CMK (cell line): ENCODE data around the gene EDAR.

ENCODE experiments used
- DNase-seq: peaks from one replicate; pipeline ENCODE4 v3.0.0-alpha.2; 2010; ENCODE audit warnings: low read depth

The EDAR gene

GRCh38 chr2:108908713-108909070 is 80.3 kb downstream of the EDAR start:
- DNase-seq = no peak

DNA sequence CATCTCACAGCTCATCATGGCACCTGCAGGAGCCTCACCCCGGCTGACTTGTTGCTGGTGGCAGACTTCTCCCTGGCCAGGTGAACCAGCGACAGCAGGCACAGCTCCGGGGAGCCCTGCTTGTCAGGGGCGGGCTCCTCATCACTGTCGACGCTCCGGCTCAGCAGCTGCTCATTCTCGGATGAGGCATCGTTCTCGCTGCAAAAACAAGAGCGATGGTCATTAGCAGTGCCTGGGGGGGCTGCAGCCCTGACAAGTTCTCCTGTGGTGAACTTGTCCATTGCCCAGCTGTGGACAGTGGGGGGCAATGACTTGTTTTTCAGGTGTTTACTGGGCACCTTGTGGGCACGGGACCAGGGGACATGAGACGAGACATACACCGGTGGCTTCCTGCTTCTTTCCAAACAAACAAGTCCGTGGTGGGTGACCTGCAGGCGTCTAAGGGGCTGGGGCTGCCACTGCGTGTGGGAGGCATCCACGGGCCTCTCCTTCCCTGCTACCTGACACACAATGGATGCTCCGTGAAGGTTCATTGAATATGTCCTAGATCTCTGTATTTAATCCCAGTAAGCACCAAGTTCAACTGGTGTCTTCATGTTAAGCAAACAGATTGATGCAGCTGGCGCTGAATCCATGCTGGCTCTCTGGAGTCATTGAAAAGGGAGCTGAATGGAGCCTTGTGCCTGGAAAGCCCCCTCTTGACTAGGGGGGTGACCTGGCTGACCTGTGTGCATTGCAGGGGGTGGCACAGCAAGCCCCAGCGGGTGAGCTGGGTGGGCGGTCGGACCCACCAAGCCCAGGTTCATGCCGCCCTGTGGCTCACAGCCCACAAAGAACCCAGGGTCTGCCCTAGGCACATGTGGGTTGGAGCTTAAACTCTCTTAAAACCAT is 81.0 kb downstream of the EDAR start:
- no peak for DNase-seq

DNA sequence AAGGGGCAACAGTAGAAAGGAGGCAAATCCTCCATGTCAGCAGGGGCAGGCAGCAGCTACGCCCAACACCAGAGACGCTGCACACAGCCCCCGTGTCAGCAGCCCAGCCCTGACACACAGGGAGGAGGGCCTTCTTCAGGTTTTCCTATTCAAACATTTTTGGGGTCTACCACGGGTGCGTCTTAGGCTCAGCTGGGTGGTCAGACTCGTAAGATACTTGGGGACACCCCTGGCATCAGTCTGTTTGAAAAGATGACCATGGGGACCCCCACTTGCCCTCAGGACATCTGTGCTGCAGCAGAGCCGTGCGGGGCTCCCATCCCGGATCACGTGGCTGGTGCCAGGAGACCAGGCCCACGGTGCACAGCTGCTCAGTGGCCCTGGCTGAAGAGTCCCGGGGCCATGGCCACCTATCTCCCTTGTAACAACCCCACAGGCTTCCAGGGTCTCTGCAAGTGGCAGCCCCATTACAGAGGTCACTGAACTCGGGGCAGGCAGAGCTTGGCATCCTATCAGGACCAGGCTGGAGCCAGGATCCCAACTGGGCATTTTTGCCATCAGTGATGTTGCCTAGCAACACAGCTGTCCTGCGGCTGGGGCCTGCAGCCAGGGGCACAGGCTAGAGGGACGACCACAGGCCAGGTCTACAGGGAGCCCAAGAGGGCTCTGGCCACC is 82.5 kb downstream of the EDAR start:
- no peak for DNase-seq

DNA sequence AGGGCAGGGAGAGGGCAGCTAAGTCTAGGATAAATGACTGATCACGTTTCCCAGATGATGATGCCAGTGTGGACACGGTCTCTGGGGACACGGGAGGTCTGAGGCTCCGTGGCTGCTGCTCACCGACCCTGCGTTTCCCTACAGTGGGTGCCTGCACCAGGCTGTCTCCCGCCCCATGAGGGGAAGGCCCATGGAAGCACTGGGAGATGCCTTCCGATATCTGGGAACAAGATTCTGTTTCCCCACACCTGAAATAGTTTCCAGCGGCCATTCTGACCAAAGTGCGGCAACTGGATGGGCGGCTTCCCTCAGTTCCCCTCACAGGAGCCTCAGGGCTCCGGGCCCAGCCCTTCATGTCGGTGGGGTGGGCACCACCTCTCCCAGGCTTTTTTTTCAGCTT is 83.1 kb downstream of the EDAR start:
- DNase-seq = no peak

- DNase-seq = no peak
These were observed 83.8 kb downstream of the EDAR start for GRCh38 chr2:108905176-108905575.

GRCh38 chr2:108904680-108905079 is 84.3 kb downstream of the EDAR start:
- no peak for DNase-seq

- DNase-seq = no peak
These were observed 90.5 kb downstream of the EDAR start for GRCh38 chr2:108898315-108899082.

DNA sequence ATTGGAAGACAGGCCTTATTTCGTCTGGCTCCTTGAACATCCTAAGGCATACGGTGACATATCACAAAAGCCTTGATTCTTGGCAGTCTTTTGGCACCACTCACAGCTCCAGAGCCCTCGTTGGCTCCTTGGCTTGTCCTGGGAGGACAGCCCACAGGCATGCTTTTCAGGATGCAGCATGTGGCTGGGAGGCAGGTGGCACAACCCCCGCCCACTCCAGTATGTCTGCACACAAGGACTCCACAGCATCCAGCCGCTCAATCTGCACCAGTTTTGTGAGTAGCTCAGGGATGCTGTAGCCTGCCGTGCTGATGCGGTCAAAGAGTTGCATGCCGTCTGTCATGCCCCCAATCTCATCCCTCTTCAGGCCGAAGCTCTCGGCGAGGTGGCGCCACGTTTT is 92.3 kb downstream of the EDAR start:
- no peak for DNase-seq

- DNase-seq = no peak
These were observed 93.8 kb downstream of the EDAR start for GRCh38 chr2:108895188-108895587.

DNA sequence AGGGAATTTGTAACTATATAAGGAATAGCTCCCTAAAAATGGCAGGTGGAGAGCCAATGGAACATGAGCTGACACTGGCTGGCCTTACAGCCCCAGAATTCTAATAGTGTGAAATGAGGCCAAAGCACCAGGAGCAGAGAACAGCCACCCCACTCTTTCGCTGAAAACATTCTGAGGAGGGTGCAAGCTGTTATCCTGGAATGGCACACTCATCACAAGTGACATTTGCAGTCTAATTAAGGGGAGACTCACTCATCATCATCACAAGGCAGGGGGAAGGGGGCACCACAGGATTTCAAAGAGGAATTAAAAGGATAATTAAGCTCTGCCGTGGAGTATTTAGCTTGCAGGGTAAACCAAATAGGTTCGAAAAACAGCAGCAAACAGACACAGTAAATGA is 94.3 kb downstream of the EDAR start:
- no peak for DNase-seq

DNA sequence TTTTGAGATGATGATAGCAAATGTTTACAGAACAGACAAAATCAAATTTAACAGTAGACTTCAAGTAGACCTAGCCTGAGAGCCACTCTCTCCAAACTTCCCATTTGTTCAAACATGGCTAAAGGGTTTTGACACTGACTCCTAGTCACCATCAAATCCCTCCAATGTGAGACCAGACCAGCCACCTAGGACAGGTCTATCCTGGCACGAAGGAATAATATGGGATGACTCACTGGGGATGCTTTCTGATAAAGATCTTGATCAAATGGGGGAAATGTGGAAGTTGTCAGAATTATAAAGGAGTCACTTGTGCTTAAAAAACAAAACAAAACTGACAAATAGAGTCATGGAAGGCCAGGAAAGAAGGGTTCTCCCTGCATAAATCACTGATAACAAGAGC is 95.7 kb downstream of the EDAR start:
- DNase-seq = no peak

GRCh38 chr2:108889907-108890306 is 99.1 kb downstream of the EDAR start:
- no peak for DNase-seq

DNA sequence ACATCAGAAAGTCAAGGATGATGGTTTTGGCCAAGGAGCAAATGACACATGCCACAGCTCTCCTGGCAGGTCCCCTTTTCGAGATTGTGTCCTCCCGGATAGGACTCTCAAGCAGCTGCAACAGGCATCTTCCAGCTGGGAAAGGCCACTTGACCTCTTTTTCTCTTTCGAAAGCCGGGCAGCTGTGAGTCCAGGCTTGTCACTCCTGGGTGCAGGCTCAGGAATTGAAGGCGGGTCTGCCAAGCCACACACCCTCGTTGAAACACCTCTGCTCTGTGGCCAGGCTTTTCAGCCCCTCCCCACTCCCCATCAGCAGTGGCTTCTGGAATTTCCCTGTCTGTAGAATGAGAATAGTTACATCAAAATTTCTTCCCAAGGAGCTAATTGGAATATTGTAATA is 104.4 kb downstream of the EDAR start:
- no peak for DNase-seq

- no peak for DNase-seq
These were observed 110.7 kb downstream of the EDAR start for GRCh38 chr2:108878276-108878675.

GRCh38 chr2:108877506-108877905 is 111.5 kb downstream of the EDAR start:
- no peak for DNase-seq

DNA sequence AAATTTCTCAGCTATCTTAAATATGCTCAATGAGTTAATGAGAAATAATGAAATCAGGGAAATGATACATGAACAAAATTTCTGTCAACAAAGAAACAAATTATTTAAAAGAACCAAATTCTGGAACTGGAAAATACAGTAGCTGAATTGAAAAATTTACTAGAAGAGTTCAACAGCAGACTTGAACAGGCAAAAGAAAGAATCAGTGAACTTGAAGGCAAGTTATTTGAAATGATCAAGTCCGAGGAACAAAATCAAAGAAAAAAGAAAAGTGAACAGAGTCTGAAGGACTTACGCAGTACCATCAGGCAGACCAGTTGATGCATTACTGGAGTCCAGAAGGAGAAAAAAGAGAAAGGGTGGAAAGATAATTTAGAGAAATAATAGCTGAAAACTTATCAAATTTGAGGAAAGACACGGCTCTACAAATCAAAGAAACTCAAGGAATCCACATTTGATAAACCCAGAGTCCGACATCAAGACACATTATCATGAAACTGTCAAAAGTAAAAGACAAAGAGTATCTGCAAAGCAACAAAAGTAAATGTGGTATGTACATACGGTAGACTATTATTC is 118.9 kb downstream of the EDAR start:
- DNase-seq = no peak

- no peak for DNase-seq
These were observed 119.5 kb downstream of the EDAR start for GRCh38 chr2:108869542-108869941.

DNA sequence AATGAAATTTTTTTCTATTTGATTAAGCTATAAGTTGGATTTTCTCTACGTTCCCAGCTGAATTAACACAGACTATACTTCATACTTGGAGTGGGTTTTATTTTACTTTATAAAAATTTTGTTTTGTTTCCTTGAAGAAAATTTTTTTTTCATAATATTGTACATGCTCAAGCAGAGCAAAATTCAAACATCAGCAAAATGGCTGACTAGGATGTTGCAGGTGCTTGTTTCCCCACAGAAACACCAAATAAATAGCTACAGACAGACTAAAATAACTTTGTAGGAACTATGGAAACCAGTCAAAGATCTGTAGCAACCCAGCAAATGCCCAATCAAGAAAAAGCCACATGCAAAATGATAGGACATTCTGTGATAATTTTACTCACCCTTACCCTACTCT is 120.1 kb downstream of the EDAR start:
- no peak for DNase-seq

DNA sequence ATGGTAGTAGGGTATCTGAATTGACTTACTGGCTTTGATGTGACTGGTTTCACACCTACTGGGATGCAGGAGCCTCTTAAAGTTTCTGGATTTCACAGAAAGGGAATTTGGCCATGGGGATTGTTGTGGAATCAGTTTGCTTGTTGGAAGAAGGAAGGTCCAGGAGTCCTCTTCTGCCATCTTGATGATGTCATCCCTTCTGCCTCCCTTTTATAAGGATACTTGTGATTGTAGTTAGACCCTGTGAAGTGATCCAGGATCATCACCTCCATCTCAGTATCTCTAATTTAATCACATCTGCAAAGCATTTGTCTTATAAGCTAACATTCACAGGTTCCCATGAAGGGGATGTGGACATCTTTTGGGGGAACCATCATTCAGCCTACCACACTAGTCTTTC is 123.0 kb downstream of the EDAR start:
- no peak for DNase-seq

GRCh38 chr2:108858894-108859293 is 130.1 kb downstream of the EDAR start:
- no peak for DNase-seq

GRCh38 chr2:108855194-108855593 is 133.8 kb downstream of the EDAR start:
- DNase-seq = no peak

DNA sequence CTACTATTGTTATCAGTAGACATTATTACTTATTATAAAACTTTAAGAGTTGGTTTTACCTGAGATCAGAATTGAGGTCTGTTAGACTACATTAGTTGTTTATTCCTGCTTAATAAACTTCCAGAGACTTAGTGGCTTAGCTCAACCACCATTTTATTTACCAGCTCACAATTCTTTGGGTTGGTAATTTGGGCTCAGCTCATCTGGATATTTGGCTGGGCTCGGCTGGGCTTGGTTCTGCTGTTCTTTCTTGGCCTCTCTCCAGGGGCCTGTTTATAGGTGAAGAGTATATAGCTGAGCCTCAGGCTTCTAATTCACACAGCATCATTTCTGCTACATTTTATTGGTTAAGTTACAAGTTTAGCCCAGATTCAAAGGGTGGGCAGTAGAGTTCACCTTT is 134.5 kb downstream of the EDAR start:
- DNase-seq = no peak

- no peak for DNase-seq
These were observed 135.6 kb downstream of the EDAR start for GRCh38 chr2:108853421-108853820.
